ENCODE measurements around the gene OLFM4. TPM values are rescaled to one million over a fixed set of nuclear protein-coding genes. Genes with fewer than 3 reads are reported as not detected.

OLFM4 gene, protein sequence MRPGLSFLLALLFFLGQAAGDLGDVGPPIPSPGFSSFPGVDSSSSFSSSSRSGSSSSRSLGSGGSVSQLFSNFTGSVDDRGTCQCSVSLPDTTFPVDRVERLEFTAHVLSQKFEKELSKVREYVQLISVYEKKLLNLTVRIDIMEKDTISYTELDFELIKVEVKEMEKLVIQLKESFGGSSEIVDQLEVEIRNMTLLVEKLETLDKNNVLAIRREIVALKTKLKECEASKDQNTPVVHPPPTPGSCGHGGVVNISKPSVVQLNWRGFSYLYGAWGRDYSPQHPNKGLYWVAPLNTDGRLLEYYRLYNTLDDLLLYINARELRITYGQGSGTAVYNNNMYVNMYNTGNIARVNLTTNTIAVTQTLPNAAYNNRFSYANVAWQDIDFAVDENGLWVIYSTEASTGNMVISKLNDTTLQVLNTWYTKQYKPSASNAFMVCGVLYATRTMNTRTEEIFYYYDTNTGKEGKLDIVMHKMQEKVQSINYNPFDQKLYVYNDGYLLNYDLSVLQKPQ
- not detected for total RNA-seq
- long read RNA-seq, partial matches to known transcripts, result 1 of 1 reads
- long read RNA-seq, other reads (novel, unspliced or antisense), result 0 of 1 reads

DNA sequence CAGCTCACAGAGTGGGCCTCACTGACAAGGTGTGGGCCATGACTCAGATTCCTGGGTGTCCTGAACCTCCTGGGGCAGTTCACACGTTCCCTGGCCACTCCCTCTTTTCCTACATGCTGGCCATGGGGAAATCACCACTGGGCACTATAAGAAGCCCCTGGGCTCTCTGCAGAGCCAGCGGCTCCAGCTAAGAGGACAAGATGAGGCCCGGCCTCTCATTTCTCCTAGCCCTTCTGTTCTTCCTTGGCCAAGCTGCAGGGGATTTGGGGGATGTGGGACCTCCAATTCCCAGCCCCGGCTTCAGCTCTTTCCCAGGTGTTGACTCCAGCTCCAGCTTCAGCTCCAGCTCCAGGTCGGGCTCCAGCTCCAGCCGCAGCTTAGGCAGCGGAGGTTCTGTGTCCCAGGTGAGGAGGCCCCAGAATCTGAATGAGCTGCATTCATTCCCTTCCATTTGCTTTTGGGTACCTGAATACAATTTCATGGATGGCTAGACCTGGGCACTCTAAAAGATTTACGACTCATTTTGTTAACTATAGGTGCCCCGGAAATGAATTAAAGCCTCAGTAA is at the start of gene OLFM4:
OLFM4 (plus strand) TSS at position 177 of the 567 bp plus-strand sequence; CDS start at position 201, 24 bp downstream.
- Histone ChIP-seq H3K27me3 (no peaks in the 10 kb centered on the region), H3K36me3 (no peaks in the 10 kb centered on the region), H3K4me1 (no peaks in the 10 kb centered on the region), H3K4me3 (no peak within 1 kb of the TSS), H3K9me3 (no peaks in the 10 kb centered on the region), H3K27ac (no peak within 1 kb of the TSS)
- DNase-seq (no peak), ATAC-seq (no peak)
- intact Hi-C loops (cut with DNase I), result no loop called here
- TF ChIP-seq, protein P1, sequence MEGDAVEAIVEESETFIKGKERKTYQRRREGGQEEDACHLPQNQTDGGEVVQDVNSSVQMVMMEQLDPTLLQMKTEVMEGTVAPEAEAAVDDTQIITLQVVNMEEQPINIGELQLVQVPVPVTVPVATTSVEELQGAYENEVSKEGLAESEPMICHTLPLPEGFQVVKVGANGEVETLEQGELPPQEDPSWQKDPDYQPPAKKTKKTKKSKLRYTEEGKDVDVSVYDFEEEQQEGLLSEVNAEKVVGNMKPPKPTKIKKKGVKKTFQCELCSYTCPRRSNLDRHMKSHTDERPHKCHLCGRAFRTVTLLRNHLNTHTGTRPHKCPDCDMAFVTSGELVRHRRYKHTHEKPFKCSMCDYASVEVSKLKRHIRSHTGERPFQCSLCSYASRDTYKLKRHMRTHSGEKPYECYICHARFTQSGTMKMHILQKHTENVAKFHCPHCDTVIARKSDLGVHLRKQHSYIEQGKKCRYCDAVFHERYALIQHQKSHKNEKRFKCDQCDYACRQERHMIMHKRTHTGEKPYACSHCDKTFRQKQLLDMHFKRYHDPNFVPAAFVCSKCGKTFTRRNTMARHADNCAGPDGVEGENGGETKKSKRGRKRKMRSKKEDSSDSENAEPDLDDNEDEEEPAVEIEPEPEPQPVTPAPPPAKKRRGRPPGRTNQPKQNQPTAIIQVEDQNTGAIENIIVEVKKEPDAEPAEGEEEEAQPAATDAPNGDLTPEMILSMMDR (IDR thresholded peaks at IDR 0.05), result no peak

DNA sequence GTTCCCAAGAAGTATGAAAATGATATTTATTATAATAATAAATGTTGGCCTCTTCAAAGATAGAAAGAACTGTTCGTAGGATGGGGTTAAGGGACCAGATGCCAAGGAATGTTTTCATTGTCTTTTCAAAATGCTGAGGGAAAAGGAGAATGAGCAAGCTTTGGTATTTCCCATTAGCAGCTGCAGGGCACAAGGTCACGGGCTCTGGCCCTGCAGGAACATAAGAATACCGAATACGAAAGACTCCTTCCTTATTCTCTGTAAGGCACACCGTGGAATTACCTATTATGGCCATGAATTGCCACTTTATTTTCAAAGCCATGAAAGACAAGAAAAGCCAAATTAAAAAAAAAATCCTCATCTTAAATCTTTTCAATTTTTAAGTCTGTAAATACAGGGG is 49.6 kb upstream of the OLFM4 start:
- DNase-seq (no peak), ATAC-seq (no peak)
- Histone ChIP-seq H3K27me3 (peaks cover 7% of the 10 kb centered on the region), H3K9me3 (no peaks in the 10 kb centered on the region), H3K4me3 (no peak overlapping the region), H3K4me1 (no peaks in the 10 kb centered on the region), H3K27ac (no peak overlapping the region), H3K36me3 (no peaks in the 10 kb centered on the region)
- intact Hi-C loops (cut with DNase I), result no loop called here
- TF ChIP-seq, protein P1 (IDR thresholded peaks at IDR 0.05), result no peak

DNA sequence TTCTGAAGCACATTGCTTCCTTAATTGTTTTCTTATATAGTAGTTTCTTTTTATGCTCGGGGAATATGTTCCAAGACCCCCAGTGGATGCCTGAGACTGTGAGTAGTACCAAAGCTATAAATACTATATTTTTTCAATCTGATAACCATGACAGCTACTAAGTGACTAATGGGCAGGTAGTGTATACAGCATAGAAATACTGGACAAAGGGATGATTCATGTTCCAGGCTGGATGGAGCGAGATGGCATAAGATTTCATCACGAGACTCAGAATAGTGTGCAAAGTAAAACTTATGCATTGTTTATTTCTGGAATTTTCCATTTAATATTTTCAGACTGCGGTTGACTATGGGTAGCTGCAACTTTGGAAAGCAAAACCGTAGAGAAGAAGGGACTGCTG is 47.9 kb upstream of the OLFM4 start:
- H3K4me1 ChIP-seq, result no peaks in the 10 kb centered on the region
- TF ChIP-seq, protein P1 (IDR thresholded peaks at IDR 0.05), result no peak
- intact Hi-C loops (cut with DNase I), result no loop called here
- no peaks in the 10 kb centered on the region for H3K36me3 ChIP-seq
- ATAC-seq, result no peak
- H3K27ac ChIP-seq, result no peak overlapping the region
- no peaks in the 10 kb centered on the region for H3K9me3 ChIP-seq
- H3K27me3 ChIP-seq, result peaks cover 4% of the 10 kb centered on the region
- no peak overlapping the region for H3K4me3 ChIP-seq
- DNase-seq, result no peak

DNA sequence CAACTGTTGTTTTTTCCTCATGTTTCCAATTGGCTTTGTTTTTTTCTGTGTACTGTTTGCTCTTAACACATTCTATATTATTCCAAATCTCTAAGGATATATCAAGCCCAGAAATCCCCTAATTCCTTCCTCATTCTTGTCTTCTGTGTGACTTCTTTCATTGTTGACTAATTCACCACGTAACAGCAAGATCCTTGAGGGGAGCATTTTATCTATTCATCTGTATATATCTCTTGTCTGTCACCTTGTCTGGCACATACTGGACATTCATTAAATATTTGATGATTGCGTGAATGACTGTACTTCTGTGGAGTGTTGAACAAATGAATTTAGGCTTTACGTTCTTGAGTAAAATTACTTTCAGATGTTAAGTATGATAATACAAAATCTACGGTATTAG is 44.8 kb upstream of the OLFM4 start:
- Histone ChIP-seq H3K27ac (no peak overlapping the region), H3K4me3 (no peak overlapping the region), H3K27me3 (peaks cover 4% of the 10 kb centered on the region), H3K4me1 (no peaks in the 10 kb centered on the region), H3K9me3 (no peaks in the 10 kb centered on the region), H3K36me3 (no peaks in the 10 kb centered on the region)
- TF ChIP-seq, protein P1 (IDR thresholded peaks at IDR 0.05), result no peak
- no peak for DNase-seq
- intact Hi-C loops (cut with DNase I), result no loop called here
- ATAC-seq, result no peak

DNA sequence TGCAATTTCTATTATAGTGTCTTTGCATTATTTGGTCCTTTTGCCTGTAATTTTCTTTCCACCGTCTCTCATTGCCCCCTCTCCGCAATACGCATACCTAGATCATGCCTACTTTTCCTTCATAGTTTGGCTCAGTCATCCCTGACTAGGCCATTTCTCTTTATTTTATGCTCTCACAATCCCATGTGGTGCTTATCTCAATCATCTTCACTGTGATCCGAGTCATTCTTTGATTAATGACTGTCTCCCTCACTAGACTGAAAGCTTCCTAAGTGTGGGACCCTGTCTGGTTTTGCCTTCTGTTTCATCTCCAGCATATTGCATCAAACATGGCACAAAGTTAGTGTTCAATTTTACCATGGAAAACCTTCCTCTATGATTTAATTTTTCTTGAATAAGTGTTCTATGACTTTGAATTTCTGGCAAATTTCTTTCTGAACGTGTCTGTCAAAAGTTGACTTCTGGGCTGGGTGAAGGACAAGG is 43.7 kb upstream of the OLFM4 start:
- H3K36me3 ChIP-seq, result no peaks in the 10 kb centered on the region
- DNase-seq (no peak), ATAC-seq (no peak)
- H3K27me3 ChIP-seq, result peaks cover 4% of the 10 kb centered on the region
- H3K27ac ChIP-seq, result no peak overlapping the region
- H3K9me3 ChIP-seq, result no peaks in the 10 kb centered on the region
- TF ChIP-seq, protein P1 (IDR thresholded peaks at IDR 0.05), result no peak
- H3K4me3 ChIP-seq, result no peak overlapping the region
- intact Hi-C loops (cut with DNase I), result no loop called here
- H3K4me1 ChIP-seq, result no peaks in the 10 kb centered on the region
